NCI-H748 (cell line): ENCODE data around the gene HBEGF.

Experiments used
- DNase-seq: peaks from one replicate; lab custom pipeline; 2025; ENCODE audit not compliant: unreplicated experiment; lab: John Stamatoyannopoulos, UW

The HBEGF gene

GRCh38 chr5:140346348-140347221 lies at the start of gene HBEGF:
TSS of gene HBEGF (minus strand) at chr5:140346603. CDS start at chr5:140346328, 275 bp downstream.
- DNase-seq, result peak; percentile 83

GRCh38 chr5:140393738-140394137 lies 47.3 kb upstream of the HBEGF start:
- DNase-seq, result no peak

GRCh38 chr5:140391732-140392131 lies 45.3 kb upstream of the HBEGF start:
- DNase-seq, result no peak

- no peak for DNase-seq
Measured at GRCh38 chr5:140391312-140391711, 44.9 kb upstream of the HBEGF start.

- DNase-seq, result no peak
Measured at GRCh38 chr5:140388052-140388451, 41.6 kb upstream of the HBEGF start.

GRCh38 chr5:140383300-140383699 lies 36.9 kb upstream of the HBEGF start:
- no peak for DNase-seq

- no peak for DNase-seq
Measured at GRCh38 chr5:140382866-140383265, 36.5 kb upstream of the HBEGF start.

- DNase-seq, result no peak
Measured at GRCh38 chr5:140381972-140382371, 35.6 kb upstream of the HBEGF start.

- DNase-seq, result no peak
Measured at GRCh38 chr5:140381351-140381750, 34.9 kb upstream of the HBEGF start.

GRCh38 chr5:140372971-140373487 lies 26.6 kb upstream of the HBEGF start:
- peak; percentile 76 for DNase-seq

- no peak for DNase-seq
Measured at GRCh38 chr5:140371356-140372151, 25.2 kb upstream of the HBEGF start.

- no peak for DNase-seq
Measured at GRCh38 chr5:140367256-140368013, 21.0 kb upstream of the HBEGF start.

GRCh38 chr5:140366589-140367255 lies 20.3 kb upstream of the HBEGF start:
- DNase-seq, result no peak

- no peak for DNase-seq
Measured at GRCh38 chr5:140365941-140366340, 19.5 kb upstream of the HBEGF start.

- DNase-seq, result no peak
Measured at GRCh38 chr5:140365282-140365681, 18.9 kb upstream of the HBEGF start.

- DNase-seq, result no peak
Measured at GRCh38 chr5:140364472-140364765, 18.0 kb upstream of the HBEGF start.

GRCh38 chr5:140363631-140364471 lies 17.4 kb upstream of the HBEGF start:
- no peak for DNase-seq

GRCh38 chr5:140362875-140363630 lies 16.6 kb upstream of the HBEGF start:
- DNase-seq, result peak; percentile 67

GRCh38 chr5:140362311-140362710 lies 15.9 kb upstream of the HBEGF start:
- no peak for DNase-seq
